Panc1 (cell line): ENCODE measurements around the gene QPCT. TPM values are rescaled to one million over a fixed set of nuclear protein-coding genes. Genes with fewer than 3 reads are reported as not detected.

ENCODE experiments used
- ATAC-seq: fragments of 200-7000 bp; cut with Tn5 transposase; 2 replicates; pipeline ENCODE4 v1.9.1; 2020; ENCODE audit warnings: mild to moderate bottlenecking, moderate library complexity
- BruUV-seq: library from RNA; stranded (reverse); fragments of 400-500 nt; replicated peaks from 2 replicates; lab custom pipeline; 2021; lab: Mats Ljungman, UMichigan
- CTCF ChIA-PET: fragments of 300-600 bp; sonication (Branson Sonifier 250); formaldehyde crosslinking; loops from one replicate; lab custom pipeline; 2022; ENCODE audit warnings: antibody characterized with exemption; lab: Charles Lee
- POLR2A ChIA-PET: fragments of 300-600 bp; sonication (Branson Sonifier 250); formaldehyde crosslinking; loops from one replicate; lab custom pipeline; 2022; ENCODE audit warnings: antibody characterized with exemption; lab: Charles Lee
- DNase-seq: peaks from one replicate; pipeline ENCODE4 v3.0.0-alpha.2; 2010; ENCODE audit warnings: low read depth, low spot score
- H3K27ac ChIP-seq: 2 replicates; pipeline ENCODE4 v1.5.1; 2011; ENCODE audit warnings: mild to moderate bottlenecking, low read length, inconsistent platforms
- H3K27me3 ChIP-seq: fragments of 200-500 bp; sonication (Bioruptor generic); 2 replicates; pipeline ENCODE4 v1.6.0; 2014; ENCODE audit warnings: low read length, inconsistent platforms; ENCODE audit not compliant: control insufficient read depth, insufficient read depth
- H3K36me3 ChIP-seq: fragments of 200-500 bp; sonication (Bioruptor generic); 2 replicates; pipeline ENCODE4 v1.5.1; 2014; ENCODE audit warnings: inconsistent platforms, mild to moderate bottlenecking, low read length, moderate library complexity; ENCODE audit not compliant: control insufficient read depth, insufficient read depth
- H3K4me1 ChIP-seq: 2 replicates; pipeline ENCODE4 v1.5.1; 2011; ENCODE audit warnings: inconsistent platforms, mild to moderate bottlenecking, low read length, moderate library complexity; ENCODE audit not compliant: control insufficient read depth, insufficient read depth
- H3K4me3 ChIP-seq, 2 experiments: 2 replicates each; pipeline ENCODE4 v1.5.1; 2011 to 2012; ENCODE audit warnings: low read depth in 2 of 2, low read length in 2 of 2, mild to moderate bottlenecking in 2 of 2, inconsistent platforms in 1 of 2, moderate library complexity in 1 of 2
- H3K9me3 ChIP-seq: fragments of 200-500 bp; sonication (Bioruptor generic); 2 replicates; pipeline ENCODE4 v1.5.1; 2014; ENCODE audit warnings: low read depth, mild to moderate bottlenecking, inconsistent platforms, low read length, moderate library complexity; ENCODE audit not compliant: control insufficient read depth, insufficient read depth
- CTCF ChIP-seq: fragments of 450-650 bp; IDR thresholded peaks from 2 replicates; pipeline ENCODE4 v1.5.1; 2017; ENCODE audit warnings: mild to moderate bottlenecking
- POLR2AphosphoS5 ChIP-seq: IDR thresholded peaks from 2 replicates; pipeline ENCODE4 v1.6.1; 2012; ENCODE audit warnings: mild to moderate bottlenecking, low read depth, low read length, moderate library complexity
- SIN3A ChIP-seq: IDR thresholded peaks from 2 replicates; pipeline ENCODE4 v1.6.1; 2012; ENCODE audit warnings: low read depth, mild to moderate bottlenecking, low read length, moderate library complexity, borderline replicate concordance; ENCODE audit not compliant: insufficient read depth
- TCF7L2 ChIP-seq: IDR thresholded peaks from 2 replicates; pipeline ENCODE4 v1.6.1; 2011; ENCODE audit warnings: mild to moderate bottlenecking, low read depth, low read length, inconsistent platforms
- in situ Hi-C: cut with HindIII; loops from 2 replicates; pipeline ENCODE4 v1.10.0; 2016; ENCODE audit warnings: low sequenced_read_pairs, low pct_unique_long_range_greater_than_20kb
- intact Hi-C: fragments of 100-400 bp; cut with micrococcal nuclease; formaldehyde crosslinking; loops from one replicate; pipeline ENCODE4 v1.10.0; 2022; ENCODE audit not compliant: unreplicated experiment
- total RNA-seq: library from RNA; stranded (reverse); gene quantifications from one replicate; pipeline ENCODE4 v1.2.1, GENCODE V29; 2021; ENCODE audit not compliant: unreplicated experiment
- TF ChIP-seq, protein P1 (sequence below), 2 experiments: IDR thresholded peaks; 2 replicates each; pipeline ENCODE4 v1.6.1; 2011 to 2012; ENCODE audit warnings: low read depth in 2 of 2, control low read depth in 1 of 2, low read length in 1 of 2, mild to moderate bottlenecking in 1 of 2, moderate library complexity in 1 of 2; ENCODE audit not compliant: insufficient read depth in 1 of 2

The QPCT gene
- total RNA-seq, 1 experiment from 2014 or later = 2.3 TPM

DNA sequence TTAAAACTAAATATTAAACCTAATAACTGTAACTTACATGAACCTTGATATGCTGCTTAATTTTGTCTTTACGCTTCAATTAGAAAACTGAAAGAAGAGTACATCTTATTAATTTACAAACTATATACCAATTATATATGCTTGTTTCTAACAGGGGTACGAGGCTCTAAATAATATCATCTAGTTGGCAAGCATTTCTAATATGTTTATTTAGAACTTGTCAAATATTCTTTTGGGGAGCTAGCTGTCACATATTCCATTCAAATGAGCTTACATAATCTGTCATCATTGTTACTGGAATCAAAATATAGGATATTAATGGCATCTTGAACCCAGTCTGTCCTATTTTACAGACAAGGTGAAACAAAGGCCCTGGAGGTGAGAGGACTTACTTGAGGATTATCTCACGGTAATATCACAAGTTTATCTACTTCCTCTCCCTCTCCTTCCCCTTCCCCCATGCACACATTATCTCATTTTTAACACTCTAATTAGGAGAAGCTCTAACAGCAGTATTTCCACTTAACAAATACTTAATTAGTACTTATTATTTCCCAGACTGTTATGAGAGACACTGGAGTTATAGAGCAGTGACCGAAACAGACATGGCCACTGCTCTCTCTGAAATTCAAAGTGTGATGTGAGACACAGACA is 23.3 kb upstream of the QPCT start:
- POLR2A ChIA-PET = no interaction called here
- DNase-seq = no peak
- TF ChIP-seq, protein P1, sequence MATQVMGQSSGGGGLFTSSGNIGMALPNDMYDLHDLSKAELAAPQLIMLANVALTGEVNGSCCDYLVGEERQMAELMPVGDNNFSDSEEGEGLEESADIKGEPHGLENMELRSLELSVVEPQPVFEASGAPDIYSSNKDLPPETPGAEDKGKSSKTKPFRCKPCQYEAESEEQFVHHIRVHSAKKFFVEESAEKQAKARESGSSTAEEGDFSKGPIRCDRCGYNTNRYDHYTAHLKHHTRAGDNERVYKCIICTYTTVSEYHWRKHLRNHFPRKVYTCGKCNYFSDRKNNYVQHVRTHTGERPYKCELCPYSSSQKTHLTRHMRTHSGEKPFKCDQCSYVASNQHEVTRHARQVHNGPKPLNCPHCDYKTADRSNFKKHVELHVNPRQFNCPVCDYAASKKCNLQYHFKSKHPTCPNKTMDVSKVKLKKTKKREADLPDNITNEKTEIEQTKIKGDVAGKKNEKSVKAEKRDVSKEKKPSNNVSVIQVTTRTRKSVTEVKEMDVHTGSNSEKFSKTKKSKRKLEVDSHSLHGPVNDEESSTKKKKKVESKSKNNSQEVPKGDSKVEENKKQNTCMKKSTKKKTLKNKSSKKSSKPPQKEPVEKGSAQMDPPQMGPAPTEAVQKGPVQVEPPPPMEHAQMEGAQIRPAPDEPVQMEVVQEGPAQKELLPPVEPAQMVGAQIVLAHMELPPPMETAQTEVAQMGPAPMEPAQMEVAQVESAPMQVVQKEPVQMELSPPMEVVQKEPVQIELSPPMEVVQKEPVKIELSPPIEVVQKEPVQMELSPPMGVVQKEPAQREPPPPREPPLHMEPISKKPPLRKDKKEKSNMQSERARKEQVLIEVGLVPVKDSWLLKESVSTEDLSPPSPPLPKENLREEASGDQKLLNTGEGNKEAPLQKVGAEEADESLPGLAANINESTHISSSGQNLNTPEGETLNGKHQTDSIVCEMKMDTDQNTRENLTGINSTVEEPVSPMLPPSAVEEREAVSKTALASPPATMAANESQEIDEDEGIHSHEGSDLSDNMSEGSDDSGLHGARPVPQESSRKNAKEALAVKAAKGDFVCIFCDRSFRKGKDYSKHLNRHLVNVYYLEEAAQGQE (IDR thresholded peaks at IDR 0.05; ENCODE audit: insufficient read depth in 1 of 2, low read depth in 2 of 2, low read length in 1 of 2) = no peak
- TF ChIP-seq SIN3A (no peak), POLR2AphosphoS5 (no peak), CTCF (no peak), TCF7L2 (no peak)
- peaks cover 5% of the 10 kb centered on the region for H3K27me3 ChIP-seq
- H3K4me1 ChIP-seq = peaks cover 18% of the 10 kb centered on the region
- ATAC-seq = no peak
- no TSS peak for BruUV-seq
- CTCF ChIA-PET = interaction anchor here (0.6 kb wide), 1 partner anchor 521 kb away, joined by 6 read pairs; no protein-coding TSS in a partner anchor
- H3K9me3 ChIP-seq = no peaks in the 10 kb centered on the region
- H3K4me3 ChIP-seq = no peak overlapping the region
- in situ Hi-C loops (no loop called here), intact Hi-C loops (no loop called here)
- H3K36me3 ChIP-seq = peaks cover 3% of the 10 kb centered on the region; the same call in 1 of the 2 replicates
- no peak overlapping the region for H3K27ac ChIP-seq

DNA sequence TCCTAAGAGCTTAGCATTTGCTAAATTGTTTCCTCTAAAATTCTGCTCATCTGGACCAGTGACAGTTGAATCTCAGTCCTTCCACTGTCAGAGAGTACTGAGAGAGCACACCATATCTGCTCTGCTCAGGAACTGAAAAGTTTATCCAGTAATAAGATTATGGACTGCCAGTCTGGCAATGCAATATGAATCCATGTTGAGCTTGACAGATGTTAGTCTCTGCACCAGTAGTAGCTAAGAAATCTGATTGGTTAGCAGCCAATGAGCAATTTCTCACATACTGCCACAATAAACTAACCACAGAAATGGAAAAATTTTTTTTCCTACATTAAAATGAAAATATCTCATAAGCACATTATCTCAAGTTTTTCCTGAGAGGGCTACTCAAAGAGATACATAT is 22.1 kb upstream of the QPCT start:
- ATAC-seq = no peak
- POLR2A ChIA-PET = no interaction called here
- no peak overlapping the region for H3K27ac ChIP-seq
- H3K9me3 ChIP-seq = no peaks in the 10 kb centered on the region
- H3K27me3 ChIP-seq = peaks cover 7% of the 10 kb centered on the region
- BruUV-seq = no TSS peak
- H3K4me1 ChIP-seq = peaks cover 20% of the 10 kb centered on the region
- CTCF ChIA-PET = interaction anchor here (0.5 kb wide), 1 partner anchor 73 kb away, joined by 3 read pairs; no protein-coding TSS in a partner anchor
- in situ Hi-C loops (no loop called here), intact Hi-C loops (no loop called here)
- no peak for TF ChIP-seq POLR2AphosphoS5
- no peak for TF ChIP-seq CTCF
- TF ChIP-seq TCF7L2 = no peak
- TF ChIP-seq, protein P1 (IDR thresholded peaks at IDR 0.05; ENCODE audit: insufficient read depth in 1 of 2, low read depth in 2 of 2, low read length in 1 of 2) = no peak
- TF ChIP-seq SIN3A = no peak
- H3K4me3 ChIP-seq = no peak overlapping the region
- no peak for DNase-seq
- H3K36me3 ChIP-seq = peaks cover 3% of the 10 kb centered on the region; the same call in 1 of the 2 replicates
